Keratinocyte (primary cell): ENCODE data around the gene PCGF2. TPM values are rescaled to one million over a fixed set of nuclear protein-coding genes. Genes with fewer than 3 reads are reported as not detected.
A peak's percentile ranks its signal among the peaks of the same experiment; 100 is the strongest.

Experiments used
- DNase-seq: peaks from one replicate; pipeline ENCODE4 v3.0.0-alpha.2; 2011; ENCODE audit warnings: low read depth, missing footprints, low spot score
- FAIRE-seq: peaks from 2 replicates; lab custom pipeline; 2011; peaks lifted over from hg19 to GRCh38; lab: Jason Lieb, UNC
- H2AFZ ChIP-seq: 2 replicates; pipeline ENCODE4 v1.6.0; 2012; ENCODE audit warnings: low read length, control low read depth, inconsistent platforms; ENCODE audit not compliant: control insufficient read depth
- H3K27ac ChIP-seq: 2 replicates; pipeline ENCODE4 v1.5.1; 2011; ENCODE audit warnings: low read length; ENCODE audit not compliant: control insufficient read depth, insufficient read depth
- H3K27me3 ChIP-seq: 3 replicates; pipeline ENCODE4 v1.6.0; 2011; ENCODE audit warnings: low read length; ENCODE audit not compliant: control insufficient read depth, insufficient read depth; ENCODE audit errors: extremely low read depth
- H3K36me3 ChIP-seq, 2 experiments: 2 replicates in 1 of 2; 3 replicates in 1 of 2; pipeline ENCODE4 v1.5.1; 2011; ENCODE audit warnings: low read length in 2 of 2, mild to moderate bottlenecking in 1 of 2; ENCODE audit not compliant: control insufficient read depth in 2 of 2, insufficient read depth in 2 of 2; ENCODE audit errors: extremely low read depth in 1 of 2
- H3K4me1 ChIP-seq: 3 replicates; pipeline ENCODE4 v1.5.1; 2011; ENCODE audit warnings: low read length; ENCODE audit not compliant: control insufficient read depth, insufficient read depth; ENCODE audit errors: extremely low read depth
- H3K4me2 ChIP-seq: 3 replicates; pipeline ENCODE4 v1.6.0; 2011; ENCODE audit warnings: low read depth, low read length; ENCODE audit not compliant: control insufficient read depth, insufficient read depth; ENCODE audit errors: extremely low read depth
- H3K4me3 ChIP-seq, 3 experiments: fragments of 200-600 bp in 1 of 3; sonication (generic) in 1 of 3; 2 replicates in 2 of 3; 3 replicates in 1 of 3; pipeline ENCODE4 v1.5.1; 2011 to 2016; ENCODE audit warnings: low read length in 3 of 3, mild to moderate bottlenecking in 3 of 3, control low read depth in 2 of 3, inconsistent platforms in 1 of 3, low read depth in 1 of 3, mixed read lengths in 1 of 3, mixed run types in 1 of 3, moderate library complexity in 1 of 3; ENCODE audit not compliant: control insufficient read depth in 2 of 3, insufficient read depth in 2 of 3; ENCODE audit errors: extremely low read depth in 1 of 3
- H3K79me2 ChIP-seq: 2 replicates; pipeline ENCODE4 v1.6.0; 2012; ENCODE audit warnings: low read length; ENCODE audit not compliant: control insufficient read depth, insufficient read depth
- H3K9ac ChIP-seq: 3 replicates; pipeline ENCODE4 v1.6.0; 2011; ENCODE audit warnings: low read length; ENCODE audit not compliant: control insufficient read depth, insufficient read depth; ENCODE audit errors: extremely low read depth
- H3K9me1 ChIP-seq: 3 replicates; pipeline ENCODE4 v1.6.0; 2011; ENCODE audit warnings: low read length; ENCODE audit not compliant: control insufficient read depth, insufficient read depth; ENCODE audit errors: extremely low read depth
- H3K9me3 ChIP-seq: 2 replicates; pipeline ENCODE4 v1.5.1; 2012; ENCODE audit warnings: low read depth, low read length; ENCODE audit not compliant: control insufficient read depth
- H4K20me1 ChIP-seq: 3 replicates; pipeline ENCODE4 v1.6.0; 2011; ENCODE audit warnings: low read length; ENCODE audit not compliant: control insufficient read depth, insufficient read depth; ENCODE audit errors: extremely low read depth
- CTCF ChIP-seq, 3 experiments: IDR thresholded peaks in 1 of 3; conservative IDR thresholded peaks in 1 of 3; optimal IDR thresholded peaks in 1 of 3; 2 replicates in 2 of 3; 3 replicates in 1 of 3; pipeline versions ENCODE3 to v1.5.1; 2011; ENCODE audit warnings: low read length in 3 of 3, mild to moderate bottlenecking in 3 of 3, moderate library complexity in 2 of 3, control low read depth in 1 of 3, inconsistent platforms in 1 of 3; ENCODE audit not compliant: insufficient read depth in 2 of 3; ENCODE audit errors: extremely low read depth in 1 of 3
- EZH2 ChIP-seq: IDR thresholded peaks from one replicate; pipeline ENCODE4 v1.6.1; 2012; ENCODE audit warnings: inconsistent platforms, mild to moderate bottlenecking, low read length, moderate library complexity
- dilution Hi-C: fragments of 300-500 bp; cut with MboI; formaldehyde crosslinking; loops from one replicate; pipeline ENCODE4 v1.7.0; 2020; ENCODE audit warnings: low sequenced_read_pairs; ENCODE audit not compliant: extremely low pct_ligation_motif_present
- polyA plus RNA-seq, 5 experiments: library from polyadenylated mRNA; depleted of rRNA in 3 of 5; stranded (reverse) in 3 of 5; stranded (forward) in 1 of 5; unstranded in 1 of 5; fragments of >200 nt; gene quantifications; 1 replicate in 1 of 5; 2 replicates in 3 of 5; 3 replicates in 1 of 5; pipeline versions ENCODE4 v1.2.1 to v1.2.3, GENCODE V29; 2011 to 2012; ENCODE audit warnings: missing spikeins in 2 of 5, low read depth in 1 of 5, low replicate concordance in 1 of 5

The PCGF2 gene
- polyA plus RNA-seq, 1 donor (not counting 4 experiments of a cell fraction or from before 2014, with no cell fraction given), result 4.1 TPM

- Histone ChIP-seq H3K4me1 (peaks cover 14% of the 10 kb centered on the region), H3K27ac (no peak overlapping the region)
- TF ChIP-seq EZH2, result no peak
- TF ChIP-seq CTCF (optimal IDR thresholded peaks at IDR 0.05 in 1 of 3, IDR thresholded peaks at IDR 0.05 in 1 of 3, conservative IDR thresholded peaks at IDR 0.05 in 1 of 3; ENCODE audit: extremely low read depth in 1 of 3, insufficient read depth in 2 of 3, low read length in 3 of 3), result no peak
Observed at GRCh38 chr17:38729368-38729885, 18.7 kb downstream of the PCGF2 start.

GRCh38 chr17:38728290-38728831 is 19.8 kb downstream of the PCGF2 start:
- H3K9ac ChIP-seq, result no peak overlapping the region
- H3K9me1 ChIP-seq, result no peaks in the 10 kb centered on the region
- FAIRE-seq (no peak), DNase-seq (no peak)
- no peaks in the 10 kb centered on the region for H4K20me1 ChIP-seq
- no peak overlapping the region for H3K27ac ChIP-seq
- no peak overlapping the region for H2AFZ ChIP-seq
- H3K9me3 ChIP-seq, result no peaks in the 10 kb centered on the region
- peaks cover 13% of the 10 kb centered on the region for H3K79me2 ChIP-seq
- H3K27me3 ChIP-seq, result no peaks in the 10 kb centered on the region
- H3K36me3 ChIP-seq, result peaks cover 10 to 11% of the 10 kb centered on the region in 2 experiments
- no peak for TF ChIP-seq EZH2
- no peak for TF ChIP-seq CTCF (optimal IDR thresholded peaks at IDR 0.05 in 1 of 3, IDR thresholded peaks at IDR 0.05 in 1 of 3, conservative IDR thresholded peaks at IDR 0.05 in 1 of 3; ENCODE audit: extremely low read depth in 1 of 3, insufficient read depth in 2 of 3, low read length in 3 of 3)
- dilution Hi-C loops, result no loop called here
- peaks cover 14% of the 10 kb centered on the region for H3K4me1 ChIP-seq
- no peak overlapping the region for H3K4me2 ChIP-seq
- H3K4me3 ChIP-seq, result no peak overlapping the region

More at GRCh38 chr17:38729368-38729885, 18.7 kb downstream of the PCGF2 start:
- Histone ChIP-seq H3K36me3 (peaks cover 15 to 21% of the 10 kb centered on the region in 2 experiments), H3K27me3 (no peaks in the 10 kb centered on the region), H3K4me2 (peak overlapping the region; percentile 75), H3K9ac (peak overlapping the region; percentile 54), H3K9me1 (no peaks in the 10 kb centered on the region), H3K4me3 (peak overlapping the region; percentile 43 to 63 (median 63)), H3K79me2 (peaks cover 13% of the 10 kb centered on the region), H3K9me3 (no peaks in the 10 kb centered on the region), H4K20me1 (no peaks in the 10 kb centered on the region), H2AFZ (peak overlapping the region; percentile 54)
- dilution Hi-C loops, result no loop called here
- FAIRE-seq (no peak), DNase-seq (no peak)
